ENCODE measurements around the gene MTMR12. TPM values are rescaled to one million over a fixed set of nuclear protein-coding genes. Genes with fewer than 3 reads are reported as not detected.

Gene MTMR12
- total and polyA plus RNA-seq, 2 of the 8 experiments (the other 6 are each of a cell fraction or from before 2014, with no cell fraction given), result 19.1 to 59.3 TPM

DNA sequence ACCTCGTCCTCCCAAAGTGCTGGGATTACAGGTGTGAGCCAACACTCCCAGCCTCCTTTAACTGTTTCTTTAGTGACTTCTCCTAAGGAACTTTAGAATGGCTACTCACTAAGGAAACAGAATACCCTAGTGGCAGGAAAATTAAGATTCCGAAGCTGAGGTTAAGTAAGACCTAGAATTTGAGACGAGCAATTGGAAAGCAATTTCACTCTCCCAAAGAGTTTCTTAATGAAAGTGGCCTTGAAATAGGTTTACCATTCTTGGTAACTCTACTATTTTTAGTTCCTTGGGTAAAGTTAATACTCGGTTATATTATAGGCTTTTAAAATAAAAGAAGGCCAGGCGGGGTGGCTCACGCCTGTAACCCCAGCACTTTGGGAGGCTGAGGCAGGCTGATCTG is 115.7 kb downstream of the MTMR12 start:
- Histone ChIP-seq H3K9ac (replicated peaks in 1 of 4; ENCODE audit: extremely low read depth in 1 of 4, low read depth in 3 of 4, low read length in 3 of 4) (no peak overlapping the region), H3K23ac (ENCODE audit: insufficient read length) (no peak overlapping the region), H3K4me3 (ENCODE audit: extremely low read depth in 1 of 4, insufficient read depth in 2 of 4, low read depth in 3 of 4, low read length in 4 of 4) (no peak overlapping the region), H3K4me1 (replicated peaks in 1 of 4; ENCODE audit: control insufficient read depth in 3 of 4, insufficient read depth in 4 of 4, low read length in 3 of 4) (no peaks in the 10 kb centered on the region), H3K36me3 (ENCODE audit: control insufficient read depth in 2 of 4, insufficient read depth in 4 of 4, low read length in 3 of 4) (no peaks in the 10 kb centered on the region), H3K27me3 (replicated peaks in 1 of 4; ENCODE audit: control insufficient read depth in 3 of 4, extremely low read depth in 1 of 4, insufficient read depth in 3 of 4, low read length in 3 of 4) (no peaks in the 10 kb centered on the region), H3K27ac (ENCODE audit: low read depth, low read length) (no peak overlapping the region), H2BK12ac (ENCODE audit: low read depth, low read length) (no peak overlapping the region), H2BK20ac (ENCODE audit: low read length) (no peak overlapping the region), H4K20me1 (replicated peaks in 1 of 2; ENCODE audit: control insufficient read depth in 1 of 2, insufficient read depth in 2 of 2, low read length in 2 of 2) (no peaks in the 10 kb centered on the region), H2BK5ac (ENCODE audit: low read depth, low read length) (no peak overlapping the region), H2AK5ac (ENCODE audit: low read depth, low read length) (no peak overlapping the region), H4K5ac (ENCODE audit: insufficient read length, low read depth, low read length) (no peak overlapping the region), H3K79me2 (ENCODE audit: control insufficient read depth in 1 of 2, insufficient read depth in 2 of 2, low read length in 2 of 2) (no peaks in the 10 kb centered on the region), H4K8ac (ENCODE audit: extremely low read depth, insufficient read depth, low read length) (no peak overlapping the region), H3K56ac (replicated peaks; ENCODE audit: insufficient read length, low read depth, low read length) (no peak overlapping the region), H3K4ac (replicated peaks; ENCODE audit: insufficient read length, low read depth, low read length) (no peak overlapping the region), H3K4me2 (ENCODE audit: insufficient read depth in 1 of 2, low read depth in 2 of 2, low read length in 2 of 2) (no peak overlapping the region), H4K91ac (replicated peaks; ENCODE audit: insufficient read length, low read length) (no peak overlapping the region), H3K79me1 (ENCODE audit: low read depth, low read length) (no peaks in the 10 kb centered on the region), H3K18ac (ENCODE audit: extremely low read depth, low read length) (no peak overlapping the region), H3K14ac (ENCODE audit: insufficient read length) (no peak overlapping the region), H2AFZ (ENCODE audit: low read length) (no peak overlapping the region), H2BK120ac (replicated peaks; ENCODE audit: low read depth, low read length) (no peak overlapping the region), H3K9me3 (ENCODE audit: insufficient read depth in 2 of 2, low read depth in 1 of 2, low read length in 1 of 2) (no peaks in the 10 kb centered on the region), H2BK15ac (ENCODE audit: low read length) (no peak overlapping the region), H3K23me2 (ENCODE audit: low read depth, low read length) (no peaks in the 10 kb centered on the region)
- WGBS, 2 experiments (ENCODE audit: extremely low coverage in 1 of 2, insufficient coverage in 1 of 2, insufficient read length in 1 of 2, insufficient replicate concordance in 2 of 2, low coverage in 1 of 2, low lambda C conversion rate in 2 of 2, missing lambda C conversion rate in 1 of 2), result 87% methylated on average over 6 of the region's 6 CpGs; no CpG with 5 or more reads in 1 of the 2 experiments
- no peak for DNase-seq (ENCODE audit: low read depth in 1 of 2, low spot score in 2 of 2)
- CTCF ChIA-PET (ENCODE audit: partially characterized antibody), result no interaction called here
- no peak for FAIRE-seq
- POLR2A ChIA-PET (ENCODE audit: partially characterized antibody), result interaction anchor here (1.5 kb wide), 1 partner anchor 24 kb away, joined by 3 read pairs; no protein-coding TSS in a partner anchor
- no peak for TF ChIP-seq CTBP2 (IDR thresholded peaks at IDR 0.05; ENCODE audit: borderline replicate concordance, insufficient read depth, insufficient read length, low read length)
- TF ChIP-seq EGR1 (IDR thresholded peaks at IDR 0.05; ENCODE audit: borderline replicate concordance, low read depth, low read length), result no peak
- TF ChIP-seq TAF1 (IDR thresholded peaks at IDR 0.05; ENCODE audit: low read depth, low read length), result no peak
- TF ChIP-seq SUZ12 (IDR thresholded peaks at IDR 0.05; ENCODE audit: low read length), result no peak
- TF ChIP-seq CHD2 (IDR thresholded peaks at IDR 0.05; ENCODE audit: low read length), result no peak
- no peak for TF ChIP-seq BRCA1 (IDR thresholded peaks at IDR 0.05; ENCODE audit: low read depth, low read length)
- TF ChIP-seq CREB1 (IDR thresholded peaks at IDR 0.05), result no peak
- TF ChIP-seq PHF8 (conservative IDR thresholded peaks at IDR 0.05; ENCODE audit: low read depth, low read length), result no peak
- no peak for TF ChIP-seq EZH2 (IDR thresholded peaks at IDR 0.05; ENCODE audit: low read depth, low read length, severe bottlenecking)
- TF ChIP-seq, protein P1, sequence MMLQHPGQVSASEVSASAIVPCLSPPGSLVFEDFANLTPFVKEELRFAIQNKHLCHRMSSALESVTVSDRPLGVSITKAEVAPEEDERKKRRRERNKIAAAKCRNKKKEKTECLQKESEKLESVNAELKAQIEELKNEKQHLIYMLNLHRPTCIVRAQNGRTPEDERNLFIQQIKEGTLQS (IDR thresholded peaks at IDR 0.05; ENCODE audit: insufficient read depth, low read depth, low read length), result no peak
- TF ChIP-seq BACH1 (IDR thresholded peaks at IDR 0.05; ENCODE audit: low read length), result no peak
- no peak for TF ChIP-seq CHD1 (IDR thresholded peaks at IDR 0.05; ENCODE audit: low read depth, low read length)
- no peak for TF ChIP-seq MAFK (IDR thresholded peaks at IDR 0.05; ENCODE audit: low read depth, low read length)
- TF ChIP-seq, protein P2, sequence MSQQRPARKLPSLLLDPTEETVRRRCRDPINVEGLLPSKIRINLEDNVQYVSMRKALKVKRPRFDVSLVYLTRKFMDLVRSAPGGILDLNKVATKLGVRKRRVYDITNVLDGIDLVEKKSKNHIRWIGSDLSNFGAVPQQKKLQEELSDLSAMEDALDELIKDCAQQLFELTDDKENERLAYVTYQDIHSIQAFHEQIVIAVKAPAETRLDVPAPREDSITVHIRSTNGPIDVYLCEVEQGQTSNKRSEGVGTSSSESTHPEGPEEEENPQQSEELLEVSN (IDR thresholded peaks at IDR 0.05), result no peak
- TF ChIP-seq POLR2A (IDR thresholded peaks at IDR 0.05; ENCODE audit: control extremely low read depth in 1 of 2, low read depth in 2 of 2, low read length in 2 of 2), result no peak

Data from H1 (cell line).